GM12878 (cell line): Measurements from ENCODE around the gene FAT4. TPM values are rescaled to one million over a fixed set of nuclear protein-coding genes. Genes with fewer than 3 reads are reported as not detected.

Experiments used
- ATAC-seq: fragments of 200-7000 bp; cut with Tn5 transposase; 3 replicates; pipeline ENCODE4 v1.9.1; 2020; ENCODE audit warnings: mild to moderate bottlenecking, moderate library complexity
- BruUV-seq: library from RNA; stranded (reverse); fragments of 400-500 nt; replicated peaks from 2 replicates; lab custom pipeline; 2021; lab: Mats Ljungman, UMichigan
- CTCF ChIA-PET: fragments of 300-600 bp; sonication (Branson Sonifier 250); formaldehyde crosslinking; extraction: SDS; loops from one replicate; lab custom pipeline; 2021; ENCODE audit warnings: inconsistent platforms; lab: Yijun Ruan, JAX
- POLR2A ChIA-PET: fragments of 350-600 bp; formaldehyde crosslinking; extraction: SDS; loops from one replicate; lab custom pipeline; 2021; ENCODE audit warnings: inconsistent platforms; lab: Charles Lee
- RAD21 ChIA-PET: fragments of 300-600 bp; sonication (Branson Sonifier 250); formaldehyde crosslinking; loops from one replicate; lab custom pipeline; 2023; ENCODE audit warnings: antibody characterized with exemption; ENCODE audit not compliant: unreplicated experiment; lab: Charles Lee
- SMC1A ChIA-PET: fragments of 300-600 bp; sonication (Branson Sonifier 250); formaldehyde crosslinking; loops from one replicate; lab custom pipeline; 2023; ENCODE audit not compliant: unreplicated experiment, uncharacterized antibody; lab: Charles Lee
- DNase-seq: peaks from one replicate; pipeline ENCODE4 v3.0.0-alpha.2; 2011; ENCODE audit warnings: low read depth, low spot score
- FAIRE-seq: peaks from 3 replicates; lab custom pipeline; 2011; peaks lifted over from hg19 to GRCh38; lab: Jason Lieb, UNC
- H2AFZ ChIP-seq: 2 replicates; pipeline ENCODE4 v1.6.0; 2011; ENCODE audit warnings: low read depth, low read length, control low read depth; ENCODE audit not compliant: control insufficient read depth
- H3K27ac ChIP-seq: 2 replicates; pipeline ENCODE4 v1.5.1; 2011; ENCODE audit warnings: control low read depth; ENCODE audit not compliant: control insufficient read depth, insufficient read depth
- H3K27me3 ChIP-seq, 2 experiments: replicated peaks in 1 of 2; 2 replicates each; pipeline versions ENCODE4 v1.6.0 to v1.6.1; 2011; ENCODE audit warnings: low read length in 1 of 2; ENCODE audit not compliant: control insufficient read depth in 2 of 2, insufficient read depth in 2 of 2
- H3K36me3 ChIP-seq, 2 experiments: 2 replicates each; pipeline ENCODE4 v1.5.1; 2011; ENCODE audit warnings: low read length in 1 of 2; ENCODE audit not compliant: control insufficient read depth in 2 of 2, insufficient read depth in 2 of 2
- H3K4me1 ChIP-seq: 2 replicates; pipeline ENCODE4 v1.6.1; 2011; ENCODE audit warnings: mild to moderate bottlenecking, low read length, moderate library complexity, mixed read lengths; ENCODE audit not compliant: control insufficient read depth, insufficient read depth
- H3K4me2 ChIP-seq: 2 replicates; pipeline ENCODE4 v1.6.0; 2011; ENCODE audit warnings: control low read depth; ENCODE audit not compliant: control insufficient read depth, insufficient read depth
- H3K4me3 ChIP-seq: fragments of 200-600 bp; sonication (generic); 2 replicates; pipeline ENCODE4 v1.5.1; 2016
- H3K79me2 ChIP-seq: 2 replicates; pipeline ENCODE4 v1.6.0; 2011; ENCODE audit warnings: low read length; ENCODE audit not compliant: control insufficient read depth, insufficient read depth
- H3K9ac ChIP-seq: 2 replicates; pipeline ENCODE4 v1.8.0; 2011; ENCODE audit warnings: low read length, control low read depth, mixed read lengths; ENCODE audit not compliant: control insufficient read depth, insufficient read depth
- H3K9me3 ChIP-seq: replicated peaks from 3 replicates; pipeline ENCODE4 v1.5.1; 2011; ENCODE audit warnings: mild to moderate bottlenecking, low read length; ENCODE audit not compliant: control insufficient read depth, insufficient read depth
- H4K20me1 ChIP-seq: 2 replicates; pipeline ENCODE4 v1.6.0; 2011; ENCODE audit not compliant: control insufficient read depth, insufficient read depth
- CBFB ChIP-seq: IDR thresholded peaks from 2 replicates; pipeline ENCODE4 v1.6.1; 2016; ENCODE audit warnings: antibody characterized with exemption, low read depth
- CEBPB ChIP-seq, 2 experiments: fragments of 150-350 bp in 1 of 2; IDR thresholded peaks; 2 replicates each; pipeline ENCODE4 v1.6.1; 2012 to 2014; ENCODE audit warnings: low read depth in 2 of 2, low read length in 2 of 2, borderline replicate concordance in 1 of 2, inconsistent platforms in 1 of 2
- ELK1 ChIP-seq: IDR thresholded peaks from 2 replicates; pipeline ENCODE4 v1.6.1; 2012; ENCODE audit warnings: low read depth, low read length, improper control_type of control experiment
- FOXK2 ChIP-seq: fragments of 450-650 bp; IDR thresholded peaks from 2 replicates; pipeline ENCODE4 v1.6.1; 2017; ENCODE audit warnings: mild to moderate bottlenecking, moderate library complexity
- NFYA ChIP-seq: IDR thresholded peaks from 2 replicates; pipeline ENCODE4 v1.6.1; 2011; ENCODE audit warnings: low read depth, mild to moderate bottlenecking, low read length, improper control_type of control experiment, borderline replicate concordance
- POLR2AphosphoS2 ChIP-seq: IDR thresholded peaks from 2 replicates; pipeline ENCODE4 v1.6.1; 2011; ENCODE audit warnings: low read depth, mild to moderate bottlenecking, low read length, improper control_type of control experiment, moderate library complexity
- SP1 ChIP-seq: IDR thresholded peaks from one replicate; pipeline ENCODE4 v1.6.1; 2011; ENCODE audit warnings: low read depth, low read length
- SREBF2 ChIP-seq: IDR thresholded peaks from 2 replicates; pipeline ENCODE4 v1.6.1; 2012; ENCODE audit warnings: mild to moderate bottlenecking, low read length
- TCF3 ChIP-seq: IDR thresholded peaks from 2 replicates; pipeline ENCODE4 v1.6.1; 2012; ENCODE audit warnings: low read depth, mild to moderate bottlenecking, low read length, borderline replicate concordance; ENCODE audit not compliant: insufficient read depth
- WGBS: methylation state at CpG from one replicate; pipeline ENCODE4 v1.1.6; 2016; ENCODE audit warnings: low lambda C conversion rate; ENCODE audit not compliant: insufficient replicate concordance, insufficient coverage; ENCODE audit errors: missing lambda C conversion rate; 5-methylcytosine and 5-hydroxymethylcytosine counted together
- in situ Hi-C: fragments of 300-500 bp; cut with MboI; formaldehyde crosslinking; loops from 9 replicates; pipeline ENCODE4 v1.14.3; 2018; ENCODE audit warnings: mixed read lengths
- intact Hi-C: fragments of 100-400 bp; cut with micrococcal nuclease; formaldehyde crosslinking; loops from one replicate; pipeline ENCODE4 v1.14.2; 2022; ENCODE audit not compliant: unreplicated experiment
- polyA plus RNA-seq, 11 experiments: library from polyadenylated mRNA; depleted of rRNA in 4 of 11; unstranded in 6 of 11; stranded (reverse) in 5 of 11; fragments of >200 nt; fragmentation: Nextera tagmentation in 4 of 11; fragmentation: Illumina TruSeq in 1 of 11; extraction: Ambion mirVana in 4 of 11; extraction: Trizol in 1 of 11; gene quantifications; 1 replicate in 1 of 11; 2 replicates in 10 of 11; pipeline versions ENCODE4 v1.2.1 to v1.2.3, GENCODE V29; 2011 to 2016; ENCODE audit warnings: inconsistent platforms in 2 of 11, missing spikeins in 2 of 11, low read depth in 1 of 11
- total RNA-seq, 4 experiments: library from RNA; depleted of rRNA in 3 of 4; stranded (reverse); fragments of >200 nt in 3 of 4; fragmentation: Illumina TruSeq in 1 of 4; extraction: Trizol in 1 of 4; gene quantifications; 2 replicates each; pipeline versions ENCODE4 v1.2.1 to v1.2.3, GENCODE V29; 2013 to 2021
- TF ChIP-seq, protein P1 (sequence below): fragments of 450-650 bp; IDR thresholded peaks from 2 replicates; pipeline ENCODE4 v1.6.1; 2016; ENCODE audit warnings: mild to moderate bottlenecking

FAT4 gene
- total and polyA plus RNA-seq, 10 of the 15 experiments (the other 5 are each of a cell fraction or from before 2014, with no cell fraction given), result 0.03 TPM; not detected in 9

- ChIA-PET SMC1A (no interaction called here), POLR2A (no interaction called here), CTCF (no interaction called here)
- DNase-seq, result no peak
- Histone ChIP-seq H3K36me3 (no peaks in the 10 kb centered on the region), H3K4me3 (no peak overlapping the region), H3K9me3 (no peaks in the 10 kb centered on the region; the same call in 2 of the 3 replicates)
- BruUV-seq, result no TSS peak
- in situ Hi-C loops (loop anchor here (10.0 kb wide), 1 partner anchor 1288 kb away; no protein-coding TSS in a partner anchor), intact Hi-C loops (loop anchor here (10.0 kb wide), 1 partner anchor 658 kb away; no protein-coding TSS in a partner anchor)
- 32% methylated on average over 64 of the region's 66 CpGs for WGBS
- TF ChIP-seq ELK1, result no peak
- no peak for TF ChIP-seq CBFB
- no peak for TF ChIP-seq CEBPB (IDR thresholded peaks at IDR 0.05; ENCODE audit: borderline replicate concordance in 1 of 2, low read depth in 2 of 2, low read length in 2 of 2)
- no peak for TF ChIP-seq SP1
- TF ChIP-seq, protein P1, sequence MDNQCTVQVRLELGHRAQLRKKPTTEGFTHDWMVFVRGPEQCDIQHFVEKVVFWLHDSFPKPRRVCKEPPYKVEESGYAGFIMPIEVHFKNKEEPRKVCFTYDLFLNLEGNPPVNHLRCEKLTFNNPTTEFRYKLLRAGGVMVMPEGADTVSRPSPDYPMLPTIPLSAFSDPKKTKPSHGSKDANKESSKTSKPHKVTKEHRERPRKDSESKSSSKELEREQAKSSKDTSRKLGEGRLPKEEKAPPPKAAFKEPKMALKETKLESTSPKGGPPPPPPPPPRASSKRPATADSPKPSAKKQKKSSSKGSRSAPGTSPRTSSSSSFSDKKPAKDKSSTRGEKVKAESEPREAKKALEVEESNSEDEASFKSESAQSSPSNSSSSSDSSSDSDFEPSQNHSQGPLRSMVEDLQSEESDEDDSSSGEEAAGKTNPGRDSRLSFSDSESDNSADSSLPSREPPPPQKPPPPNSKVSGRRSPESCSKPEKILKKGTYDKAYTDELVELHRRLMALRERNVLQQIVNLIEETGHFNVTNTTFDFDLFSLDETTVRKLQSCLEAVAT, result no peak
- no peak for TF ChIP-seq SREBF2
- no peak for TF ChIP-seq TCF3
- no peak for TF ChIP-seq NFYA
- no peak for TF ChIP-seq POLR2AphosphoS2
- no peak for TF ChIP-seq FOXK2
- TF ChIP-seq, all 136 proteins: peak for 0
- Histone ChIP-seq H3K4me1 (no peaks in the 10 kb centered on the region), H3K27me3 (peaks cover 6 to 29% of the 10 kb centered on the region in 2 experiments), H2AFZ (no peak overlapping the region), H3K4me2 (no peak overlapping the region), H3K79me2 (no peaks in the 10 kb centered on the region), H4K20me1 (no peaks in the 10 kb centered on the region), H3K9ac (no peak overlapping the region), H3K27ac (no peak overlapping the region)
- RAD21 ChIA-PET, result no interaction called here
- no peak for FAIRE-seq
- no peak for ATAC-seq
Measured at GRCh38 chr4:125316791-125317524, 2.2 kb downstream of the FAT4 start.
